ENCODE measurements around the gene SSB. TPM values are rescaled to one million over a fixed set of nuclear protein-coding genes. Genes with fewer than 3 reads are reported as not detected.
"Not testable (repeated sequence)": the region's sequence is repeated elsewhere in the genome, so short reads cannot be mapped to it uniquely, and the experiment has no call there.

The SSB gene
- total RNA-seq, 4 donors from 2014 or later: 53.9 to 79.2 (median 63.2) TPM

- WGBS, 2 donors: 87 to 88% methylated on average over 3 of the region's 3 CpGs
- DNase-seq (ENCODE audit: low spot score in 2 of 2): no peak
- TF ChIP-seq CTCF (IDR thresholded peaks at IDR 0.05) (no peak), POLR2A (IDR thresholded peaks at IDR 0.05) (no peak), EP300 (IDR thresholded peaks at IDR 0.05) (no peak)
- Histone ChIP-seq H3K4me3 (no peak overlapping the region), H3K36me3 (peaks cover 0 to 4% (median 0%) of the 10 kb centered on the region in 3 donors), H3K27me3 (no peaks in the 10 kb centered on the region), H3K4me1 (no peaks in the 10 kb centered on the region), H3K27ac (no peak overlapping the region), H3K9me3 (peaks cover 0 to 4% (median 0%) of the 10 kb centered on the region in 4 donors)
Measured at GRCh38 chr2:169757356-169757755, 41.3 kb upstream of the SSB start.

GRCh38 chr2:169757778-169758177 lies 40.9 kb upstream of the SSB start:
- no peaks in the 10 kb centered on the region for H3K27me3 ChIP-seq
- H3K4me3 ChIP-seq: no peak overlapping the region
- TF ChIP-seq POLR2A (IDR thresholded peaks at IDR 0.05): no peak
- no peak for TF ChIP-seq EP300 (IDR thresholded peaks at IDR 0.05)
- no peak for TF ChIP-seq CTCF (IDR thresholded peaks at IDR 0.05)
- H3K9me3 ChIP-seq: peaks cover 0 to 5% (median 0%) of the 10 kb centered on the region in 4 donors
- H3K36me3 ChIP-seq: peaks cover 0 to 8% (median 0%) of the 10 kb centered on the region in 3 donors
- no peak for DNase-seq (ENCODE audit: low spot score in 2 of 2)
- 90 to 99% methylated on average over 2 of the region's 2 CpGs for WGBS, 2 donors
- H3K4me1 ChIP-seq: no peaks in the 10 kb centered on the region
- no peak overlapping the region for H3K27ac ChIP-seq

GRCh38 chr2:169759987-169760386 lies 38.7 kb upstream of the SSB start:
- WGBS, 2 donors: 70% methylated on average over 7 of the region's 7 CpGs
- Histone ChIP-seq H3K4me1 (no peaks in the 10 kb centered on the region), H3K27me3 (no peaks in the 10 kb centered on the region), H3K27ac (no peak overlapping the region), H3K4me3 (no peak overlapping the region), H3K36me3 (peaks cover 0 to 8% (median 0%) of the 10 kb centered on the region in 3 donors), H3K9me3 (peaks cover 0 to 5% (median 0%) of the 10 kb centered on the region in 4 donors)
- DNase-seq (ENCODE audit: low spot score in 2 of 2): no peak
- TF ChIP-seq POLR2A (IDR thresholded peaks at IDR 0.05) (no peak), EP300 (IDR thresholded peaks at IDR 0.05) (no peak), CTCF (IDR thresholded peaks at IDR 0.05) (no peak)

GRCh38 chr2:169760798-169761197 lies 37.9 kb upstream of the SSB start:
- 92 to 93% methylated on average over 3 of the region's 3 CpGs for WGBS, 2 donors
- H3K36me3 ChIP-seq, H3K4me3 ChIP-seq: not testable (repeated sequence)

GRCh38 chr2:169761251-169761969 lies 37.3 kb upstream of the SSB start:
- Histone ChIP-seq H3K27me3 (no peaks in the 10 kb centered on the region), H3K27ac (no peak overlapping the region), H3K4me1 (no peaks in the 10 kb centered on the region), H3K9me3 (peaks cover 0 to 5% (median 0%) of the 10 kb centered on the region in 4 donors), H3K36me3 (peaks cover 0 to 8% (median 0%) of the 10 kb centered on the region in 3 donors), H3K4me3 (no peak overlapping the region)
- TF ChIP-seq EP300 (IDR thresholded peaks at IDR 0.05) (no peak), CTCF (IDR thresholded peaks at IDR 0.05) (no peak), POLR2A (IDR thresholded peaks at IDR 0.05) (no peak)
- WGBS, 2 donors: 86 to 88% methylated on average over 9 of the region's 9 CpGs
- DNase-seq (ENCODE audit: low spot score in 2 of 2): no peak

More at GRCh38 chr2:169760798-169761197, 37.9 kb upstream of the SSB start:
- not testable (repeated sequence) for DNase-seq (ENCODE audit: low spot score in 2 of 2); H3K27me3 ChIP-seq; H3K9me3 ChIP-seq; H3K4me1 ChIP-seq; H3K27ac ChIP-seq
